Measurements from ENCODE around the gene ESYT2. TPM values are rescaled to one million over a fixed set of nuclear protein-coding genes. Genes with fewer than 3 reads are reported as not detected.

Gene ESYT2
- total and polyA plus RNA-seq, 9 of the 15 experiments (the other 6 are each of a cell fraction or from before 2014, with no cell fraction given): 5.8 to 86.9 (median 64.7) TPM

DNA sequence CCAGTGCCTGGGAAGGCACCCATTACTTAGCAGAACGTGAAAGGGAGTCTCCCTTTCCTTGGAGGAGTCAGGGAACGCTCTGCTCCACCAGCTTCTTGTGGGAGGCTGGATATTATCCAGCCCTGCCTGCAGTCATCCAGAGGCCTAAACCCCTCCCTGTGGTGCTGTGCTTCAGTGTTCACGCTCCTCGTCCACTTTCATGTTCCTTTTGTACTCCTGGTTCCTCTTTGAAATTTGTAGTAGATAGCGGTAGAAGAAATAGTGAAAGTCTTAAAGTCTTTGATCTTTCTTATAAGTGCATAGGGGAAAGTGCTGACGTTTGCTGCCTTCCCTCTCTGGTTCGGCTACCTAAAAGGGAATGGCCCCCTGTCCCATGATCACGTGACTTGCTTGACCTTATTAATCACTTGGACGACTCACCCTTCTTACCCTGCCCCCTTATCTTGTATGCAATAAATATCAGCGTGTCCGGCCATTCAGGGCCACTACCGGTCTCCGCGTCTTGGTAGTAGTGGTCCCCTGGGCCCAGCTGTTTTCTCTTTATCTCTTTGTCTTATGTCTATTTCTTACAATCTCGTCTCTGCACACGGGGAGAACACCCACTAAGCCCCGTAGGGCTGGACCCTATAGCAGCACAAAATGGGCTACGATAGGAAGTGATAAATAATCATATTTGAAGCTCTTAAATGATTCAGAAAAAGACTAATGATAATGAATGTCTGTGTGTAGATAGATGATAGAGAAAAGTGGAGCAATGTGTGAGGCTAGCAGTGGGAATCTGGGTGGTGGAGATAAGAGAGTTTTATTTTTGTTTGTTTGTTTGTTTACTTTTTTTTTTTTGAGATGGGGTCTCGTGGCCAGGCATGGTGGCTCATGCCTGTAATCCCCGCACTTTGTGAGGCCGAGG lies 5.8 kb upstream of the ESYT2 start (continued):
- TF ChIP-seq, protein P1, sequence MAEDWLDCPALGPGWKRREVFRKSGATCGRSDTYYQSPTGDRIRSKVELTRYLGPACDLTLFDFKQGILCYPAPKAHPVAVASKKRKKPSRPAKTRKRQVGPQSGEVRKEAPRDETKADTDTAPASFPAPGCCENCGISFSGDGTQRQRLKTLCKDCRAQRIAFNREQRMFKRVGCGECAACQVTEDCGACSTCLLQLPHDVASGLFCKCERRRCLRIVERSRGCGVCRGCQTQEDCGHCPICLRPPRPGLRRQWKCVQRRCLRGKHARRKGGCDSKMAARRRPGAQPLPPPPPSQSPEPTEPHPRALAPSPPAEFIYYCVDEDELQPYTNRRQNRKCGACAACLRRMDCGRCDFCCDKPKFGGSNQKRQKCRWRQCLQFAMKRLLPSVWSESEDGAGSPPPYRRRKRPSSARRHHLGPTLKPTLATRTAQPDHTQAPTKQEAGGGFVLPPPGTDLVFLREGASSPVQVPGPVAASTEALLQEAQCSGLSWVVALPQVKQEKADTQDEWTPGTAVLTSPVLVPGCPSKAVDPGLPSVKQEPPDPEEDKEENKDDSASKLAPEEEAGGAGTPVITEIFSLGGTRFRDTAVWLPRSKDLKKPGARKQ (CRISPR knock-in tag; IDR thresholded peaks at IDR 0.05): no peak
- TF ChIP-seq, protein P2, sequence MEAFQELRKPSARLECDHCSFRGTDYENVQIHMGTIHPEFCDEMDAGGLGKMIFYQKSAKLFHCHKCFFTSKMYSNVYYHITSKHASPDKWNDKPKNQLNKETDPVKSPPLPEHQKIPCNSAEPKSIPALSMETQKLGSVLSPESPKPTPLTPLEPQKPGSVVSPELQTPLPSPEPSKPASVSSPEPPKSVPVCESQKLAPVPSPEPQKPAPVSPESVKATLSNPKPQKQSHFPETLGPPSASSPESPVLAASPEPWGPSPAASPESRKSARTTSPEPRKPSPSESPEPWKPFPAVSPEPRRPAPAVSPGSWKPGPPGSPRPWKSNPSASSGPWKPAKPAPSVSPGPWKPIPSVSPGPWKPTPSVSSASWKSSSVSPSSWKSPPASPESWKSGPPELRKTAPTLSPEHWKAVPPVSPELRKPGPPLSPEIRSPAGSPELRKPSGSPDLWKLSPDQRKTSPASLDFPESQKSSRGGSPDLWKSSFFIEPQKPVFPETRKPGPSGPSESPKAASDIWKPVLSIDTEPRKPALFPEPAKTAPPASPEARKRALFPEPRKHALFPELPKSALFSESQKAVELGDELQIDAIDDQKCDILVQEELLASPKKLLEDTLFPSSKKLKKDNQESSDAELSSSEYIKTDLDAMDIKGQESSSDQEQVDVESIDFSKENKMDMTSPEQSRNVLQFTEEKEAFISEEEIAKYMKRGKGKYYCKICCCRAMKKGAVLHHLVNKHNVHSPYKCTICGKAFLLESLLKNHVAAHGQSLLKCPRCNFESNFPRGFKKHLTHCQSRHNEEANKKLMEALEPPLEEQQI (IDR thresholded peaks at IDR 0.05): peak; percentile 38; the same call in 1 of the 2 replicates
- peak; percentile 97 to 98 for TF ChIP-seq TRIM24 (IDR thresholded peaks at IDR 0.05)
- no peak for TF ChIP-seq ZNF143 (CRISPR knock-in tag; IDR thresholded peaks at IDR 0.05)
- TF ChIP-seq SMAD3 (CRISPR knock-in tag; conservative IDR thresholded peaks at IDR 0.05): peak; percentile 14
- TF ChIP-seq, protein P3, sequence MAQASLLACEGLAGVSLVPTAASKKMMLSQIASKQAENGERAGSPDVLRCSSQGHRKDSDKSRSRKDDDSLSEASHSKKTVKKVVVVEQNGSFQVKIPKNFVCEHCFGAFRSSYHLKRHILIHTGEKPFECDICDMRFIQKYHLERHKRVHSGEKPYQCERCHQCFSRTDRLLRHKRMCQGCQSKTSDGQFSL (CRISPR knock-in tag; IDR thresholded peaks at IDR 0.05): no peak
- TF ChIP-seq, protein P3 (tag; IDR thresholded peaks at IDR 0.05): 0 out of 4 replicates have a peak, but pooled peaks of 1 of the 2 experiments have one; percentile 27
- TF ChIP-seq ZNF583 (CRISPR knock-in tag; IDR thresholded peaks at IDR 0.05): peak; percentile 60
- TF ChIP-seq, protein P4, sequence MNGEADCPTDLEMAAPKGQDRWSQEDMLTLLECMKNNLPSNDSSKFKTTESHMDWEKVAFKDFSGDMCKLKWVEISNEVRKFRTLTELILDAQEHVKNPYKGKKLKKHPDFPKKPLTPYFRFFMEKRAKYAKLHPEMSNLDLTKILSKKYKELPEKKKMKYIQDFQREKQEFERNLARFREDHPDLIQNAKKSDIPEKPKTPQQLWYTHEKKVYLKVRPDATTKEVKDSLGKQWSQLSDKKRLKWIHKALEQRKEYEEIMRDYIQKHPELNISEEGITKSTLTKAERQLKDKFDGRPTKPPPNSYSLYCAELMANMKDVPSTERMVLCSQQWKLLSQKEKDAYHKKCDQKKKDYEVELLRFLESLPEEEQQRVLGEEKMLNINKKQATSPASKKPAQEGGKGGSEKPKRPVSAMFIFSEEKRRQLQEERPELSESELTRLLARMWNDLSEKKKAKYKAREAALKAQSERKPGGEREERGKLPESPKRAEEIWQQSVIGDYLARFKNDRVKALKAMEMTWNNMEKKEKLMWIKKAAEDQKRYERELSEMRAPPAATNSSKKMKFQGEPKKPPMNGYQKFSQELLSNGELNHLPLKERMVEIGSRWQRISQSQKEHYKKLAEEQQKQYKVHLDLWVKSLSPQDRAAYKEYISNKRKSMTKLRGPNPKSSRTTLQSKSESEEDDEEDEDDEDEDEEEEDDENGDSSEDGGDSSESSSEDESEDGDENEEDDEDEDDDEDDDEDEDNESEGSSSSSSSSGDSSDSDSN (IDR thresholded peaks at IDR 0.05; ENCODE audit: borderline replicate concordance in 1 of 2, low read depth in 2 of 2, low read length in 2 of 2): 0 out of 4 replicates have a peak, but pooled peaks of 1 of the 2 experiments have one; percentile 26
- peak; percentile 92 for TF ChIP-seq SOX6 (IDR thresholded peaks at IDR 0.05)
- peak; percentile 43; the same call in 1 of the 2 replicates for TF ChIP-seq MTA1 (IDR thresholded peaks at IDR 0.05; ENCODE audit: borderline replicate concordance)
- TF ChIP-seq, protein P5, sequence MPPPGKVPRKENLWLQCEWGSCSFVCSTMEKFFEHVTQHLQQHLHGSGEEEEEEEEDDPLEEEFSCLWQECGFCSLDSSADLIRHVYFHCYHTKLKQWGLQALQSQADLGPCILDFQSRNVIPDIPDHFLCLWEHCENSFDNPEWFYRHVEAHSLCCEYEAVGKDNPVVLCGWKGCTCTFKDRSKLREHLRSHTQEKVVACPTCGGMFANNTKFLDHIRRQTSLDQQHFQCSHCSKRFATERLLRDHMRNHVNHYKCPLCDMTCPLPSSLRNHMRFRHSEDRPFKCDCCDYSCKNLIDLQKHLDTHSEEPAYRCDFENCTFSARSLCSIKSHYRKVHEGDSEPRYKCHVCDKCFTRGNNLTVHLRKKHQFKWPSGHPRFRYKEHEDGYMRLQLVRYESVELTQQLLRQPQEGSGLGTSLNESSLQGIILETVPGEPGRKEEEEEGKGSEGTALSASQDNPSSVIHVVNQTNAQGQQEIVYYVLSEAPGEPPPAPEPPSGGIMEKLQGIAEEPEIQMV (tag; conservative IDR thresholded peaks at IDR 0.05; ENCODE audit: low read depth): no peak
- TF ChIP-seq CHD1 (IDR thresholded peaks at IDR 0.05; ENCODE audit: low read length): no peak
- TF ChIP-seq EP300 (IDR thresholded peaks at IDR 0.05; ENCODE audit: low read length): peak; percentile 73; the same call in 1 of the 2 replicates
- peak; percentile 48; the same call in 1 of the 2 replicates for TF ChIP-seq GTF2E2 (tag; IDR thresholded peaks at IDR 0.05)
- peak; percentile 92 for TF ChIP-seq BHLHE40 (IDR thresholded peaks at IDR 0.05; ENCODE audit: low read length)
- TF ChIP-seq SMARCE1 (IDR thresholded peaks at IDR 0.05): peak; percentile 89
- no peak for TF ChIP-seq RBM17 (IDR thresholded peaks at IDR 0.05; ENCODE audit: borderline replicate concordance, low read depth, low read length)

Data from K562 (cell line).